GM18498 (cell line): ENCODE measurements around the gene TRMT112.
"Not testable (repeated sequence)": the region's sequence is repeated elsewhere in the genome, so short reads cannot be mapped to it uniquely, and the experiment has no call there.

Experiments
- ATAC-seq: cut with Tn5 transposase; IDR thresholded peaks from one replicate; pipeline ENCODE4 v1.9.1; 2021; ENCODE audit warnings: mild to moderate bottlenecking, moderate library complexity; ENCODE audit not compliant: unreplicated experiment

The TRMT112 gene

DNA sequence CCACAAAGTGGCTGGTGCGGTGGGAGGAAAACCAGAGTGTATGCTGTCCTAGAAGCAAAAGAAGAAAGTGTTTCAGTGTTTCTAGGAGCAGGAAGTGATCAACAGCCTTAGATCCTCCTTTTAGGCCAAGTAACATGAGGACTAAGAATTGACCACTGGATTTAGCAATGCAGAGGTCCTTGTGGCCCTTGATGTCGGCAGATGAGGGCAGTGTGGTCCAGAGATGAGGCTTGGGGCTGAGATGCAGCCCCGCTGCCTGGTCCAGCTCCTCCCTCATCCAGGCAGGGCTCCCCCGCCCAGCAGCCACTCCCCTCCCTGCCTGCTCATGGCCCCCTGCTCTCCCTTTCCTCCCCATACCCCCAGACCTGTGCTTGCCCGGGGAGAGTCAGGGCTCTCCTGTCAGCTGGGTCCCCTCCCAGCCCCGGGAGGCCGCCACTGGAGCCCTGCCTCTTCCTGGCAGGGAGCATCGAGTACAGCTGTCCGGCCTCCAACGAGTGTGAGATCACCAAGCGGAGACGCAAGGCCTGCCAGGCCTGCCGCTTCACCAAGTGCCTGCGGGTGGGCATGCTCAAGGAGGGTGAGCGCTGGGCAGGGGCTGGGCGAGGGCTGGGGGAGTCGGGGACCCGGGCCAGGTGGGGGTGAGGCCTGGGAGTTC is 3.7 kb downstream of the TRMT112 start:
- ATAC-seq = no peak

- no peak for ATAC-seq
Observed at GRCh38 chr11:64312947-64313346, 4.4 kb downstream of the TRMT112 start.

- ATAC-seq = not testable (repeated sequence)
Observed at GRCh38 chr11:64307795-64308194, 9.6 kb downstream of the TRMT112 start.

- no peak for ATAC-seq
Observed at GRCh38 chr11:64306876-64307622, 10.3 kb downstream of the TRMT112 start.

DNA sequence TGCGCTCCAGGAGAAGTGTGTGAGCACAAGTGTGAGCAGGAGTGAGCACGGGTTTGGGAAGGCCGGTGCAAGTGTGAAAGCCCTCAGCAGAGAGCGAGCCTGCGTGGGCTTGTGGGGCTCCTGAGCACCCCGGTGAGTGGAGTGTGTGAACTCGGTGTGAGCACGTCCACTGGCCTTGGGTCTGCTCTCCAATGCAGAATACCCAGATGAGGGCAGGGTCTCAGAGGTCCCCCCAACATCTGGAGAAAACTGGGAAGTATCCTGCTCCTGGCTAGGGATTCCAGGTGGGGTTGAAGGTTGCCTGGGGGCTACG is 10.8 kb downstream of the TRMT112 start:
- ATAC-seq = no peak

GRCh38 chr11:64305691-64306562 is 11.4 kb downstream of the TRMT112 start:
- ATAC-seq = peak; percentile 18

DNA sequence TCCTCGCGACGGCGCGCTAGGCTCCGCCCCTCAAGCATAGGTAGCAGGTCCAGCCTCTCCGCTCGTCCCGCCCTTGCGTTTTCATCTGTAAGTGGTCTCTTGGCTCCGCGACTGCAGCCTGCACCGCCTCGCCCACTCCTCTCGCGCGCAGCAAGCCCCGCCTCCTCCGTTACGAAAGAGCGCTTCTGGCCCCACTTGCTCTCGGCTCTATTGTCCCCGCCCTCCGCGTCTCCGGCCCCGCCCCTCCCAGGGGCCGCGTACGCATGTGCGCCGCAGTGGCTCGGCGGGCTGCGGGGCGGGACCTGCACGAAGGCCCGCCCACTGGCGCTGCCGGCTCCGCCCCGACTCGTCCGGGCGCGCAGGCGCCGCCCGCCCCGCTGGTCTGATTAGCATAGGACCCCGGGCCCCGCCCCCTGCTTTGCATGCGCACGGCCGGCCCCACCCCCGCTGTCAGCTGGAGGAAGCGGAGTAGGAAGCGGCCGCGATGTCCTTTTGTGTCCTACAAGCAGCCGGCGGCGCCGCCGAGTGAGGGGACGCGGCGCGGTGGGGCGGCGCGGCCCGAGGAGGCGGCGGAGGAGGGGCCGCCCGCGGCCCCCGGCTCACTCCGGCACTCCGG is 12.2 kb downstream of the TRMT112 start, which contains the start of gene ESRRA:
ESRRA (plus strand) TSS at position 450 of the 616 bp plus-strand sequence. CDS start 1,656 bp downstream, outside the sequence.
- peak; percentile 72 for ATAC-seq

DNA sequence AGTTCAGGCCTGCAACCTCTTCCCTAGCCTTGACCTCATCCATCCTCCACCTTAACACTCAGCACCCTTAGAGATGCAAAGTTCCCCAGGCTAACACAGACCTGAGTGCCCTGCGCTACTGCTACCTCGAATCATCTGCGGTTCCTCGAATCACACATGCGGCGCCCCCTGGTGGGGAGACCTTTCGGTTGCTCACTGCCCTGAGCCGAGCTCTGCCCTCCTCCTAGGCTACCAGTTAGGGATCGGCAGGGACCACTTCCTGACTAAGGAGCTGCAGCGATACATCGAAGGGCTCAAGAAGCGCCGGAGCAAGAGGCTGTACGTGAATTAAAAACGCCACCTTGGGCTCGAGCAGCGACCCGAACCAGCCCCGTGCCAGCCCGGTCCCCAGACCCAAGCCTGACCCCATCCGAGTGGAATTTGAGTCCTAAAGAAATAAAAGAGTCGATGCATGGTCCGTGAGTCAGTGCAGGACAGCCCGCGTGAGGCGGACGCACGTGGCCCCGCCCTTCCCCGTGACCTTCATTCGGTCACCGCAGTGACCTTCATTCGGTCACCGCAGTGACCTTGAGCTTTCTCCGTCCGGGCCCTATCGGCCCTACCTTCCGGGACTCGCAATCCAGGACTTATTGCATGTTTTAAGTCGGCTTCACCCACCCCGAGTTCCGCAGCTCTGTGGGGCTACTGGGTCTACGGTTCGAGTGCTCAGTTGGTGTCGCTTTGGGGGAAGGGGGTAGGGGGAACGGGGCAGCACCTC is 12.9 kb downstream of the TRMT112 start:
- peak; percentile 27 for ATAC-seq

- no peak for ATAC-seq
Observed at GRCh38 chr11:64304032-64304315, 13.4 kb downstream of the TRMT112 start.

DNA sequence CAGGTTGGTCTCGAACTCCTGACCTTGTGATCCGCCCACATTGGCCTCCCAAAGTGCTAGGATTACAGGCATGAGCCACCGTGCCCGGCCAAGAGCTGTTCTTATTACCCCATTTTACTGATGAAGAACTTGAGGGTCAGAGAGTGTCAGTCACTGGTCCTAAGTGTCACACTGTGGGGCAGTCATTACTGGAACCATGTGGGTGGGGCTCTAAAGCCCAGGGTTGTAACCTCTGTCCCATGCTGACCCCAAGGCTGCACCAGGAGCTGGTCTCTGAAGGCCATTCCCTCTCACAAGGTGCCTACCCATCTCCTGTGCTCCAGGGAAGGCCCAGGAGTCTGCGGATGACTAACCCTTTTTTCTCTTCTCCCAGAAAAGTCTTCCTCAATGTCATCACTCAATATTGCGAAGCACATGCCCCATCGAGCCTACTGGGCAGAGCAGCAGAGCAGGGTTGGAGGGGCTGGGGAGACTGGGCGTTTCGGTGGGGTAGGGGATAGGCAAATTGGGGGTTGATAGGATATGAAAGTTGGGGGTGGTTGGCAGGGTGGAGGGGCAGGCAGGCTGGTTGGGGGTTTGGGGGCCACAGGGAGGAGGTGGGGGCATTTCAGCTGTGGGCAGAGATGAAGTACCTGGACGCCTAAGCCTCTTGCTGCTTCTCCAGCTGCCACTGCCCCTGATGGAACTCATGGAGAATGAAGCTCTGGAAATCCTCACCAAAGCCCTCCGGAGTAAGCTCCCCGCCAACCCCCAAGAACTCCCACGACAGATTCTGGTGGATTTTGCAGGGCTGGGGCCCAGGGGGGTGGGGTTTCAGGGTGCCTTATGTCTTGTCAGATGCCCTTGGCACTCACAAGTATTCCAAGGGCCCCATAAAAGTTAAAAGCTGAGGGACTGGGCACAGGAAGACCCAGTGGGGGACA is 14.0 kb downstream of the TRMT112 start:
- no peak for ATAC-seq

DNA sequence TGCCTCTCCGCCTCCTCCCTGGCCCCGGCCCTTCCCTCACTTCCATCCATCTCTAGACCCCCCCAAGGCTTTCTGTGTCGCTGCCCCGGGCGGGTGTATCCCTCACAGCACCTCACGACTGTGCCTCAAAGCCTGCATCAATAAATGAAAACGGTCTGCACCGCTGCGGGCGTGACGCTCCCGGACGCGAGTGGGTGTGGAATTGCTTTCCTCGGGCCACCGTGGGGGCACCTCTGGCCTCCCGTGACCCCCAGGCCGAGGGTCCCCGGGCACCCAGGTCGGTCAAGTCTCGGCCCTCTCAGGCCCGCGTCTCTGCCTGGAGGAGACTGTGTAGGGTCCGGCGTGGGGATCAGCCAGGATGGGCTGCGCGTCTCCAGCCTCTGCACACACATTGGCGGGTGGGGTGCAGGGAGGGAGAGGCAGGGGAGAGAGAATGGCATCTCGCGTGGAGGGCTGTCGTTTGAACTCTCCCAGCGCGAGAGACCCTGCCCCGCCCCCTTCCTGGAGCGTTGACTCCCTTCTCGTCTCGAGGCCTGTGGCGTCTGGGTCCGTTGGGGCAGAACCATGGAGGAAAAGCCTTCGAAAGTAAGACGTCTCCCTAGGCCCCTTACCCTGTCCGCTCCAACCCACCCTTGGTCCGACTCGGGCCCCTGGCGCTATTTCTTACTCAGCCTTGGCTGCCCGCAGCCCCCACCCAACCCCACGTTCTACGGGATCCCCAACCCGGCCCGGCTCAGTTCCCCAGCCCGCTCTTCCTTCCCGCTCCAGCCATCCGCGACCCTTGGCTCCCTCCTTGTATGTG is 17.3 kb downstream of the TRMT112 start, which contains the start of gene CATSPERZ:
CATSPERZ (plus strand) TSS at position 512 of the 802 bp plus-strand sequence; CDS start at position 565, 53 bp downstream.
- no peak for ATAC-seq

GRCh38 chr11:64298966-64299846 is 18.2 kb downstream of the TRMT112 start:
- no peak for ATAC-seq

DNA sequence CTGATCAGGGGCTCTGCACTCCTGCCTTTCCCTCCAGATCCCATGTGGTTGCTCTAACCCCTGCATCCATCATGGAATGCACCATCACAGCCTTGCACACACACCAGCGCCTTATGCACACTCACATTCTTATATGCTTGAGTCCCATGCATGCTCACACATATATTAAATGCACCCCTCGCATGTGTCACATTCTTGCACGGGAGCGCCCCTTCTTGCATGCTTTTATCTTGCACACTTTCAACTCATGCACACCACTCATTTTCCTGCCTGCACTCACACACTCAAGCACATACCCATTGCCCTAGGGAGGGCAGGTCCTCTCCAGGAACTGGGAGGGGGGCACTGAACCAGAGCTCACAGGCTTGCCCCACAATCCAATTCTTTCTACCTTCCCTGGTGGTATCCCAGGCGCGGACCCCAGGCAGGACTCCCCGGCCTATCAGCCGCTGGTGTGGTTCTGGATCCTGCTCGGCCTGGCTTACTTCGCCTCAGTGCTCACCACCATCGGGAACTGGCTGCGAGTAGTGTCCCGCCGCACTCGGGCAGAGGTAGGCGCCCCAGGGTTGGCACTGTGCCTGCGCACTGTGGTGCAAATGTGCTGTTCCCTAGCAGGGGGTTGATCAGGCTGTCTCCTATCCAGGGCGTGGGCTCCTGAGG is 19.5 kb downstream of the TRMT112 start:
- ATAC-seq = no peak

GRCh38 chr11:64296830-64297698 is 20.3 kb downstream of the TRMT112 start:
- ATAC-seq = no peak

DNA sequence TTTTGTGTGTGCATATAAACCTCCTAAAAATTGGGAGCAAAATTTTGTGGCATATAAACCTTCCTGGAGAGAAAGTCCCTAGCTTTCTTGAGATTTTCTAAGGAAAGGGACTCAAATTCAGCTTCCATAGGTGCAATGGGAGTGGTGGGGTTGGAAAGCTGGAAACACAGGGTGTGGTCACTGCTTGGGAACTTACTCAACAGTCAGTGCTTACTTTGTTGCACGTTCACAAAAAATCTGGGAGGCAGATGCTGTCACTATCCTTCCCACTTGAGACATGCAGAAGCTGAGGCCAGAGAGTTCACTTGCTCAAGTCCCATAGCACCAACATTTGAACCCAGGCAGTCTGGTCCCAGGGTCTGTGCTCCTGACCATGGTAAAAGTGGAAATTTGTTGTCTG is 21.1 kb downstream of the TRMT112 start:
- ATAC-seq = no peak

- no peak for ATAC-seq
Observed at GRCh38 chr11:64295760-64296159, 21.6 kb downstream of the TRMT112 start.
